GM19324 (cell line): ENCODE results near the gene LYPD8.

ENCODE experiments used
- ATAC-seq: cut with Tn5 transposase; IDR thresholded peaks from one replicate; pipeline ENCODE4 v1.9.1; 2021; ENCODE audit warnings: mild to moderate bottlenecking, moderate library complexity; ENCODE audit not compliant: unreplicated experiment, low FRiP score

Gene LYPD8

DNA sequence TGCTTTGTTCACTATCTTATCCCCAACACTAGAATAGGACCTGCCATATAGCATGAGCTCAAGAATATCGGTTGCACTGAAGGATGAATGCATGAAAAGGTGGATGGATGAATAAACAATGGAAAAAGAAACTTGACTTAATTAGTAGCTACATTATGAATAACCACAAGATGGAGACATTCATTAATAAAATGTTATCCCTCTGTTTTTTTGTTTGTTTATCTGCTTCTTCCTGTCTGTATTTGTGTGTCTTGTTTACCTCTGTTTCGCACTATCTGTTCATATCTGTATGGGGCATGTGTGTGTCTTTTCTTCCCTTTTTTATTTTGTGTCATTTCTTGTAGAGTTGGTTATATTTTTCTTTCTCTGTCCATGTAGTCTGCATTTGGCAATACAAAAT, 51.9 kb downstream of the LYPD8 start:
- no peak for ATAC-seq

DNA sequence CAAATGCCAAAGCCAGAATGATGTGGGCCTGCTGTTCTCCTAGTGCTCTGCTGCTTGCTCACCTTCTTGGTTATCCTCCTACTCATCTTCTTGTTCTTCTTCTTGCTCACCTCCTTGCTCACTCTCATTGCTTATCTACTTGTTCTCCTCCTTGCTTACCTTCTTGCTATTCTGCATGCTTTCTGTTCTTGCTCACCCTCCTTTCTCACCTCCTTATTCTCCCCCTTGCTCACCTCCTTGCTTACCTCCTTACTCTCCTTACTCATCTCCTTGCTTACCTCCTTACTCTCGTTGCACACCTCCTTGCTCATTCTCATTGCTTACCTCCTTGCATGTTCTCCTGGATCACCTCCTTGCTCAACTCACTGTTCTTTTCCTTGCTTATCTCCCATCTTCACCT, 52.8 kb downstream of the LYPD8 start, which contains the start of gene OR14I1:
OR14I1 (minus strand) TSS at position 53 of the 400 bp plus-strand sequence.
- ATAC-seq, result no peak

GRCh38 chr1:248699099-248699498, 56.5 kb downstream of the LYPD8 start:
- no peak for ATAC-seq

DNA sequence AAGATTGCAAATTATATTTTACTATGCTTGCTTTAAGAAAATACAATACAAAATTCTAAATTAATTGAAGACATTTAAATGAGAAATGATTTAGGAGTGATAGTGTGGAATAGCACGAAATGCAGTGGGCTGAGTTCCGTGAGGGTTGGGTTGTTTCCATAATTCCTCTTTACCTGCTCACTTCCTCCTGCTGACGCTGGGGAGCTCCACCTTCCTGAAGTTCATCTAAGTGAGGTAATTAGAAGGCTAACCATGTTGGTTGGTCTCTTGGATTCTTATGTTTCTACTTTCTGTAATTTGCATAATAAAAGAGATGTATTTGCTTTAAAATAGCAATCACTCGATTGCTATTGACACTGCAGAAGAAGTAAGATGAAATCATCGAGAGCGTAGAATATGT, 57.7 kb downstream of the LYPD8 start:
- ATAC-seq, result no peak

- ATAC-seq, result no peak
These were observed 58.8 kb downstream of the LYPD8 start for GRCh38 chr1:248696774-248697173.

DNA sequence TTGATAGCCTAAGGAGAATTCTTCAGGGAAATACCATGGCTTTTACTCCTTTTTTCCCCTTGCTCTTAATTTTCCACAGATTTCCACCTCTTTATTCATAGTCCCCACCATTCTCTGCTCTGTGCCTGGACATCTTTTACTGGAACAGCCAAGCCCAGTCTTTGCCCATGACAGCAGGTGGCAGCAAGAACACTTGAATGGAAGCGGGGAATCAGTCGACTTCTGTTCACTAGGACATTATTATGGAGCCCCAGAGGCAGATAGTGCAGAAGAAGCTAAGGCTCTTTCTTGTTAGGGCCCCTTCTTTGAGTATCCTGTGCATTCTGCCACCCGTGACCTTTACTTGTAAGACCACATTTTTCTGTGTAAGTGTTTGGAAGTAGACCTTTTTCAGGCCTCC, 59.3 kb downstream of the LYPD8 start:
- ATAC-seq, result no peak

DNA sequence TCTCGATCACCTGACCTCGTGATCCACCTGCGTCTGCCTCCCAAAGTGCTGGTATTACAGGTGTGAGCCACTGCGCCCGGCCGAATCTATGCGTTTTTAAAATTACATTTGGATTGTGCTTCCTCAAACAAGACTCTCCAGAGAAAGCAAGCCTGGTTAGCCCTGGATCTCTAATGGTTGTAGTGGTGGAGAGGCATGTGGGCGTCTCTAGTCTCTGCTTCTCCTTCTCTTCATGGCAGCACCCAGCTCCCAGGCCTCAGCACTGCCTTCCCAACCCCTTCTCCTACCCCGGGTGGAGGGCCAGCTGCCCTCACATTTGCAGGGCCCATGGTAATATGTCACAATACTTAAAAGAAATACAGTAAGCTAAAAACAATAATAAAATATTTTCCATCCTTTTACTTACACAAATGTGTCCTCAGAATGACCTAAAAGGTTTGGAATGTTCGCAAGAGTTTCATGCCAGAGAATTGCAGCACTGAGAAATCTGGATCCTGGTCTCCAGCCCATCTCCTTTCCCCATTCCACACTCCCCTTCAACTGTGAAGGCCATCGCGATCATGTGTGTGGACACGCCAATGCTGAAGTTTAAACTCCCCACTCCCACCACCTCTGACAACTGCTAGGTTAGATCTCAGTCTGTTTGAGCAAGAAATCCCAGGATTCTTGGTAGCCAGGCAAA, 60.0 kb downstream of the LYPD8 start:
- no peak for ATAC-seq

GRCh38 chr1:248691567-248692155, 63.9 kb downstream of the LYPD8 start:
- no peak for ATAC-seq
